NCI-H2227 (cell line): ENCODE measurements around the gene LCE3D.
"Not testable (repeated sequence)": the region's sequence is repeated elsewhere in the genome, so short reads cannot be mapped to it uniquely, and the experiment has no call there.

ENCODE experiments used
- DNase-seq: peaks from one replicate; lab custom pipeline; 2025; ENCODE audit not compliant: unreplicated experiment; lab: John Stamatoyannopoulos, UW

LCE3D gene, protein sequence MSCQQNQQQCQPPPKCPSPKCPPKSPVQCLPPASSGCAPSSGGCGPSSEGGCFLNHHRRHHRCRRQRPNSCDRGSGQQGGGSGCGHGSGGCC

DNA sequence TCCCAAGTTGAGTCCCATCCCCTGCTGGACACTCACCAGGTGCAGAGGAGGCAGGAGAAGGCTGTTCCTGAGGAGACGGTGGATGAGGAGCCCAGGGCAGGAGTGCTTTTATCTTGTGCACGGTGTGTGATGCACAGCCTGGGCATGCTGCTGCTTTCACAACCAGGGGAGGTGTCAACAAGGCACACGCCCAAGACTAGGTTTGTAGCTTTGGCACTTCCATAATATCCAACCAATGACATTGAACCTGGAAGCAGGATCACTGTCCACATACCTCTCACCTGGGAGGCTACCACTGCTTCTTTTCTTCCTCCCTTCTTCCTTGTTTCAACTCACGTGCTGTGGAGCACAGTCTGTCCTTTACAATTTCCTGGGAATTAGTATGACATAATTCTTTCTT lies at the start of gene LCE3D:
LCE3D (minus strand) TSS at position 84 of the 400 bp plus-strand sequence. CDS start 580 bp downstream, outside the sequence.
- no peak for DNase-seq

DNA sequence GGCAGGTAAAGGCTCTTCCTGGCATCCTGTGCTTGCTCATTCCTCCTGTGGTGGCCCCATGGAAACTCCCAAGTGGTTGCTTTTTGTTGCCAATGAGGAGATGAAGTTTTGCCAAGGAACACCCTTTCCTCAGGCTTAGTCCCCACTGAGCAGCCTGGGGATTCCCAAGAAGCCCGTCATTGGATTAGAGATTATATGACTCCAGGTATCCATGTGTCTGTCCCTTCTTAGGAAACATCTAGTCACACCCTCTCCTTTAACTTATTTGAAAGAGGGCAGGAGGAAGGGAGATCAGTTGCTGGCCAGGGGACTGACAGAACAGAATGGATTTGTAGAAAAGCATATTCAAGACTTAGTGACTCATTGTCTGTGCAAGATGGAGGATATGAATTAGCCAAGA lies 46.4 kb upstream of the LCE3D start:
- no peak for DNase-seq

DNA sequence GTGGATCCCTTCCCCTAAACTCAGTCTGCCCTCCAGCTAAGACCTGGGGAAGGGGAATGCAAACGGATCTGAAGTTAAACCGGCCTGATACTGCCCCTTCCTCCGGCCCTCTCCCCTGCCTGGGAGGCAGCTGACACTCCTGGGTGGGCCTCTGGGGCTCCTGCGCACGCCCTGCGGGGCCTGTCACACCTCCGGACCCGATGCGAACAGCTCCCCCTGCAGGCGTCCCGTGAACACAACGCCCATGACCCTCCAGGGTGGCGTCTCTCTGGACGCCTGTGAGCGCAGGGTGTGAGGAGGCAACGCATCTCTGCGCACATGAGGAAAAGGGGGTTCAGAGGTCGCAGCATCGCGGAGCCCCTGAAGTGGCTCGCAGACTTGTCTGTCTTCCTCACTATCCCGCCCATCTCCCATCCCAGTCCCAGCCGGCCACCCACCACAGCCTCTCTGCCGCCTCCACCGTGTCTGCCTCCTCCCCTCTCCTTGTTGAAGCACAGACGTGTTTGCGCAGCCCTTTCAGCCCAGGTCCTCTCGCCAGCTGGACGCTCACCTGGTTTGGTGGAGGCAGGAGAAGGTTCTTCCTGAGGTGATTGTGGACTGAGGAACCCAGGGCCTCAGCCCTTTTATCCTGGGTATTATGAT lies 43.0 kb upstream of the LCE3D start:
- DNase-seq = no peak

DNA sequence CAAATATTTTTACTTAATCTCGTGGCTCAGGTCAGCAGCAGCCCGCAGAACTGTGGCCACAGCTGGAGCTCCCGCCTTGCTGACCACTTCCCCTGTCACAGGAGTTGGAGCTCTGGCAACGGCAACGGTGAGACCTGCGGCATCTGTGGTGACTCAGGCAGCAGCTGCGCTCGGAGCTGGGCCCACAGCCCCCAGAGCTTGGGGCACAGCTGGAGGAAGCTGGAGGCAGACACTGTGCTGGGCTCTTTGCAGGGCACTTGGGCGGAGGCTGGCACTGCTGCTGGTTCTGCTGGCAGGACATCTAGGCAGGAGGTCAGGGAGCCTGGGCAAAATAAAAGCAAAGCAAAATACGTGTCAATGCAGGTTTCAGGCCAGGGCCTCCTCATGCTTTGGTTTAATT lies 42.5 kb upstream of the LCE3D start, which contains the start of gene LCE3A:
LCE3A (minus strand) TSS at position 301 of the 400 bp plus-strand sequence; CDS start at position 301, 0 bp downstream.
- no peak for DNase-seq

DNA sequence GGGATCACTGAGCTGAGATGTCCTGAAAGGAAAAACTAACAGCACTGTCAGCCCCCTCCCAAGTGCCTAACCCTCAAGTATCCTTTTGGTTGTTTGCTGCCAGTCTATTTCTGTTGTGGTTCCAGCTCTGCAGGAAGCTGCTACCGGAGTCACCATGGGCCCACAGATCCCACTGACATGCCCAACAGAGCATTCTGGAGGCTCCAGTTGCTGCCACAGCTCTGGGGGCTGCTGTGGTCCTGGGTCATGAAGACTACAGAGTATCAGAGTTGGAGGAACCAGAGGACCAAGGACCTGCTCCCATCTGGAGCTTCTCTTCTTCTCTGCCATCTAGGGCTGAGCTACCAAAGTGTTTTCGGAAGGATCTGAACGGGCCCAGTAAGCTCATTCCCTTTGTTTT lies 41.7 kb upstream of the LCE3D start:
- DNase-seq = no peak

DNA sequence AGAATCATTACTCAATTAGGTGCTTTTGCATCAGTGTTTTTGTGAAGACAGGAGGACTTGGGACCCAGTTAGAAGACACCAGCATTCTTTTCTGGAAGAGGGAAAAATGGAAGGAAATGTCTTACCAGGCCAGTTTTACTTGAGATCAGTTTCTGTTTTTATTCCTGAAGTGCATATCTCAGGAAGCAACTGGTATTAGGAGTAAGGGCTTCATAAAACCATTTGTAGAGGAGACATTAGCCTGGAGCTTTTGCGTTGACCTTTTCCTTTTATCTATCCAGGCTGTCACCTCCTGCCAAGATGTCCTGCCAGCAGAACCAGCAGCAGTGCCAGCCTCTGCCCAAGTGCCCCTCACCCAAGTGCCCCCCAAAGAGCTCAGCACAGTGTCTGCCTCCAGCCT lies 33.2 kb upstream of the LCE3D start, which contains the start of gene LCE3B:
LCE3B (plus strand) TSS at position 301 of the 400 bp plus-strand sequence; CDS start at position 301, 0 bp downstream.
- no peak for DNase-seq

DNA sequence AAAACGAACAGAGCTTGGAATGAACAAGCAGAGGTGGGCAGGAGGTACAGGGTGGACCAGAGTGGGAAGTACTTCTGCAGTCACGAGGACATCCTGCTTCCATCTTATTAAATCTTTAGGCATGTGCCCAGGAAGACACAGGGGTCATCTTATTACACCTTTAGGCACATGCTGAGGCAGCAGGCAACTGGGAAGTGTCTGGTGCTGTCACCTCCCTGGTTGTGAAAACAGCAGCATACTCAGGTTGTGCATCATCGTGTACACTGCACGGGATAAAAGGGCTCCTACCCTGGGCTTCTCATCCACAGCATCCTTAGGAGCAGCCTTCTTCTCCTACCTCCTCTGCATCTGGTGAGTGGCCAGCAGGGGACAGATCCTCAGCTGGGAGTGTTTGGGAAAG lies 19.6 kb upstream of the LCE3D start, which contains the start of gene LCE3C:
LCE3C (plus strand) TSS at position 301 of the 400 bp plus-strand sequence. CDS start 498 bp downstream, outside the sequence.
- DNase-seq = no peak

DNA sequence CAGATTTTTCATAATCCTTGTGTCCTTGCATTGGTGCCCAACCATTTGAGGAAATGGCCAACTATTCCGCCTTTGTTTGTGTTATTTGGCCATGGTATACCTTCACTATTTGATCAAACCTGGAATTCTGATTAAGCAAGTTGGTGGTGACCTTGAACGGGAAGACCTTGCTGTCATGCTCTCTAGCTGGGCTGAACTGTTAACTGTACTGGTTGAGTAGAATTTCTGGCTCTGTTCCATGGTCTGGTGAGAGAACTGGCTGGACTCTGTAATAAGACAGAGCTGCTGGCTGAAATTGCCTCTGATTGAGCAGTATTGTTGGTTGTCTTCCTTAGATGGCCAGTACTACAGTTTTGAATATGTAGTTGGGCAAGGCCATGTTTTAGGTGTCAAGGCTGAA lies 16.7 kb upstream of the LCE3D start:
- DNase-seq = no peak

DNA sequence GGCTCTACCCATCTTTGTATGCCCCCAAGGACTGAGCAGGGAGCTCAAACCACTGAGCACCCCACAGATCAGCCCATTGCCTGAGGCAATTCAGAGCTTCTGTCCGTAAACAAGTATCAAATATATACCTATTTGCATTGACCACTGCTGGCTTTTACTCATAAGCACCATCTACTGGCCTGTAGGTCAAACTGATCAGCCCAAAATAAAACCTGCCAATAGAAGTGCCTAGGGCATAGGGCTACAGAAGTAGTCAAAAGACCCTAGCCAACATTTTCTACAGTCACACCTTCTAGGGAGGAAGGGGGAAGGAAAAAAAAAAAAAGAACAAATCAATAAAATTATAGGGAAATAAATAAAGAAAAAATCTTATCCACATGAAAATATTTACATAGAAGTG lies 5.3 kb upstream of the LCE3D start:
- no peak for DNase-seq

DNA sequence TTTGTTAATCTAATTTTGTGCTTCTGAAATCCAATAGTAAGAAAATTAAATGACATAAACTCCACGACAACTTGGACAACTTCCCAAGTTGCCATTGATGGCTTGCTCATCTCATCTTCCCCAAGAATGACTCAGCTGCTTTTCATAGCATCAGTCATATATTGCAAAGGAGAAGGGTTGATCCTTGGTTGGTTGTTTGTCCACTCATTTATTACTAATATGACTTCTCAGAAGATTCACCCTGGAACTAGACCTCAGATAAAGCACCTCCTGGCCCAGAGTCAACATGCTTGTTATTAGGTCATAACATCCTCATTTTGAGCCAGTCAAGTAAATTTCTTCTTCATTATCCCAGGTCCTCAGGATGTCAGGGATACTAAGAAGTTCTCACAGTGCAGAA lies 2.3 kb upstream of the LCE3D start:
- DNase-seq = no peak

DNA sequence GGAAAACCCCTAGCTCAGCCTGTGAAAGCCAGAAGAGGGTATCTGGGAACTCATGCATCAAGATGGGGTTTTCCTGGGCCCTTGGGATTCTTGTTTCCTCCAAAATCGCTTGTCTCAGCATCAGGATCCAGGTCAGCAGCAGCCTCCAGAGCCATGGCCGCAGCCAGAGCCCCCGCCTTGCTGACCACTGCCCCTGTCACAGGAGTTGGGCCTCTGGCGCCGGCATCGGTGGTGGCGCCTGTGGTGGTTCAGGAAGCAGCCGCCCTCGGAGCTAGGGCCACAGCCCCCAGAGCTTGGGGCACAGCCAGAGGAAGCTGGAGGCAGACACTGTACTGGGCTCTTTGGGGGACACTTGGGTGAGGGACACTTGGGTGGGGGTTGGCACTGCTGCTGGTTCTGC lies 790 bp downstream of the LCE3D start:
- not testable (repeated sequence) for DNase-seq

DNA sequence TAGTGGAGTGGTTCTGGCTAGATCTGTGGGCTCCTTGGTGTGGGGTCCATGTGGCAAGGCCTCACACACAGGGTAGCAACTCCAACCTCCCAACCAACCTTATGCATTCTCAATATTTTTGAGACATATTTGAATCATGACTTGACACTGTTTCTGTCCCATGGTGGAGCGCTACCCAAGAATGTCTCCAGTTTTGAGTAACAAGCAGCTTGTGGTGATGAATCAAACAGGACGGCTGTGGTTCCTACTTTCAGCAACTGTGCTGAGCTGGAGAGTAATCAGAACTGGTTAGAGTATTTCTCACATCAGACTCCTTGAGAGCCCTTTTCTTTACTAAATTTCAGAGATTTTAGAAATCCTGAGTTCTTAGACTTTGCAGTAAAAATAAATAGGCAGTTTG lies 3.1 kb downstream of the LCE3D start:
- DNase-seq = no peak

DNA sequence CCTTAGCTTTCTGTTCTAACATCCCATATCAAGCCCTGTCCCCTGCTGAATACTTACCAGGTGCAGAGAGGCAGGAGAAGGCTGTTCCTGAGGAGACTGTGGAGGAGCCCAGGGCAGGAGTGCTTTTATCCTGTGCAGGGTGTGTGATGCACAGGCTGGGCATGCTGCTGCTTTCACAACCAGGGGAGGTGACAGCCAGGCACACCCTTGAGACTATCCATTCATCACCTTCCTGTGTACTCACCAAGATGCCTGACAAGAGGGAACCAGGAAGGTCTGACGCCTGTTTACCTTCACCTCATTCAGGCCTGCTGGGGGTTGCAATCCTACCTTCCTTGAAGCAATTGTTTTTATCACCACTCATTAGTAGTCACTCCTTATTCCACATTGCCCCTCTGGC lies 13.6 kb downstream of the LCE3D start, which contains the start of gene LCE3E:
LCE3E (minus strand) TSS at position 100 of the 400 bp plus-strand sequence. CDS start 572 bp downstream, outside the sequence.
- DNase-seq = no peak

DNA sequence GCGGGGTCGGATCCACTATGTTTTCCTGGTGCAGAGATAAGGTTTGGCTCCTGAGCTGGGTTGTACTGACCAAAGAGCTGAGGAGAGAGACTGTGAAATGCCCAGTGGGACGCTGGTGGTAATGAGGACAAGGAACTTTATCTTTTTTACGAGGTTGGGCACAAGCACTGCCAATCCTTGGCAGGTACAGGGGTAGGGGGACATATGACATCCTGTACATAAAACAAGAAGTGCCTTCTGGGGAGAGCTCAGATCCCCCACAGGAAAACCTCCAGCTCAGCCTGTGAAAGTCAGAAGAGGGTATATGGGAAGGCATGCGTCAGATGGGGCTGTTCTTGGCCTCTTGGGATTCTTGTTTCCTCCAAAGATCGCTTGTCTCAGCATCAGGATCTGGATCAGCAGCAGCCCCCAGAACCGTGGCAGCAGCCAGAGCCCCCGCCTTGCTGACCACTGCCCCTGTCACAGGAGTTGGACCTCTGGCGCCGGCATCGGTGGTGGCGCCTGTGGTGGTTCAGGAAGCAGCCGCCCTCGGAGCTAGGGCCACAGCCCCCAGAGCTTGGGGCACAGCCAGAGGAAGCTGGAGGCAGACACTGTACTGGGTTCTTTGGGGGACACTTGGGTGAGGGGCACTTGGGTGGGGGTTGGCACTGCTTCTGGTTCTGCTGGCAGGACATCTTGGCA lies 14.6 kb downstream of the LCE3D start:
- no peak for DNase-seq

DNA sequence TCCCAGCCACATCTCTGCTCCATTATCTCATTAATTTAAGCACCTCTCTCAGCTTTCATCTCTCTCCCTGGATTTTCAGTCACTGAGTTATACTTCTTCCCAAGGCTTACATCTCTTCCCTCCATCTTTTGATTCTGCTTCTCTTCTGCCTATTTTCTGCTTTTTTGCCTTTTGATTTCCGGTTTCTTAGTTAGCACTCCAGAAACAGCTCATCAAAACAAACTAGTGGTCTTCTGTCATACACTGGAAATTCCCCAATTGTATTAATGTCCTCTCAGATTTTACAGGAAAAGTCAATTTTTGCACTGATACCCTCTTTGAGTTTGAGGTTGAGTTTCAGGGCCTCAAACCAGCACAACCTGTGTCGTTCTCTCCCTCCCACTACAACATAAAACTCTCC lies 15.2 kb downstream of the LCE3D start:
- DNase-seq = no peak

DNA sequence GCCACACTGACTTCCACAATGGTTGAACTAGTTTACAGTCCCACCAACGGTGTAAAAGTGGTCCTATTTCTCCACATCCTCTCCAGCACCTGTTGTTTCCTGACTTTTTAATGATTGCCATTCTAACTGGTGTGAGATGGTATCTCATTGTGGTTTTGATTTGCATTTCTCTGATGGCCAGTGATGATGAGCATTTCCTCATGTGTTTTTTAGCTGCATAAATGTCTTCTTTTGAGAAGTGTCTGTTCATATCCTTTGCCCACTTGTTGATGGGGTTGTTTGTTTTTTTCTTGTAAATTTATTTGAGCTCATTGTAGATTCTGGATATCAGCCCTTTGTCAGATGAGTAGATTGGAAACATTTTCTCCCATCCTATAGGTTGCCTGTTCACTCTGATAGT lies 32.0 kb downstream of the LCE3D start:
- DNase-seq = not testable (repeated sequence)

DNA sequence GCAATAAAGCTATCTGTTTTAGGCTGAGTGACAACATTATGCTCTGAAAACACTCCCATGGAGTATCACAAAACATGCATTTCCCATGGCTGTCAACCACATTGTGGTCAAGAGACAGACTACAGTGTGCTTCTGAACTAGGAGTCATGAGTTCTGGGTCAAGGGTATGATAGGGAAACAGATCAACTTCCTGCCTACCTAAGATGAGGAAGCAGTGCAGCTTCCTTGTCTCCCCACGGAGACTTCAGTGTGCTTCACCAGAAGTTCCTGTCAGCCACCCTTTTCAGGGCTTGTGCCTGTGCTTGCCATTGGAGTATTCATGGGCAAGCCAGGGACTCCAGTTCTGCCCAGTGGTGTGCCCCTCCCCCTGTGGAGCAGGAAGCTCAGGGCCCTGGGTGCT lies 33.6 kb downstream of the LCE3D start:
- DNase-seq = no peak

DNA sequence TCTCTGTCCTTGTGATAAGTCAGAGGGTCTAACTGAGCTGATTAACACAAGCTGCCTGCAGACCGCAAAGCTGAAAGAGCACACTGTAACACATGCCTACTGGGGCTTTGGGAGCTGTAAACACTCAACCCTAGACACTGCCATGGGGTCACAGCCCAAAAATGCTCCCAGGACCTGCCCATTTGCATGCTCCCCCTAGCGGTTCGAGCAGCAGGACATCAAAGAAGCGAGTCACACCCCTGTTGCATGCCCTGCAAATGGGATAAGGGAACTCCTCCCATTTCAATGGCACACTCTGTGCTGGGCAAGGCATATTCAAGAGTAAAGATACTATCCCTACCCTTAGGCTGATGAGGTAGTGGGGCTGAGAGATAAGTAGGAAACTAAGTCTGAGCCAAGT lies 36.5 kb downstream of the LCE3D start:
- DNase-seq = no peak

DNA sequence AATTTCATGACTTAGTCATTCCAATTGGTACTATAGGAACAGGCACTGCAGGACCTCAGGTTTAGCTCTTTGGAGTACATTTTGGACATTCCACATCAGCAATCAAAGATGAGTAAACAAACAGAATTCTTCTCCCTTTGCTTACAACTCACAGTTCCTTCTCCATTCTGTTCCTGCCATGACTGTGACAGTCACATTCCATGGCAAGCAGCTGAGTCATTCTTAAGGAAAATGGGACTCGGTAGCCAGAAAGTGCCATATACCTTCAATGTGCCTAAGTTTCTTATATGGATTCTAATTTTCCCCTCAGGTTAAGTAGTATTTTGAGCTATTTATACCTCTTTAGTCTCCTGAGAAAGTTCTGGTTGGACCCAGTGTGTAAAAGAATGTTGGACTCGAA lies 40.4 kb downstream of the LCE3D start:
- no peak for DNase-seq

DNA sequence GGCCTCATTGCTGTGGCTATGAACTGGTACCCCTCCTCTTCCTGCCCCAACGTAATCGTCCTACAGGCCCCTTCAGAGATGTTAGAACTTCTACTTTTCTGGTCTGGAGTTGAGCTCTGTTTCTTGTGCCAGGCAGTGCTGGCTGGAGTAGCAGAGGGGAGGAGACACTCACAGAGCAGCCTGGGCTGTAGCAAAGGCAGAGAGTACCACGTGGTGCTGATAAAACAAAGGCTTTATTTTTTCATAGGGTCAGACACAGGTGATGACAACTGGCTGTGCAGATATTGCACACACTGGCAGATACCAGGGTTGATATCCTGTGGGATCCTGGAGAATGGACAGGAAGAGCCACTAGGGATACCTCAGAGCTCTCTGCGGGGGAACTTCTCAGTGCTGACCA lies 42.8 kb downstream of the LCE3D start:
- no peak for DNase-seq

DNA sequence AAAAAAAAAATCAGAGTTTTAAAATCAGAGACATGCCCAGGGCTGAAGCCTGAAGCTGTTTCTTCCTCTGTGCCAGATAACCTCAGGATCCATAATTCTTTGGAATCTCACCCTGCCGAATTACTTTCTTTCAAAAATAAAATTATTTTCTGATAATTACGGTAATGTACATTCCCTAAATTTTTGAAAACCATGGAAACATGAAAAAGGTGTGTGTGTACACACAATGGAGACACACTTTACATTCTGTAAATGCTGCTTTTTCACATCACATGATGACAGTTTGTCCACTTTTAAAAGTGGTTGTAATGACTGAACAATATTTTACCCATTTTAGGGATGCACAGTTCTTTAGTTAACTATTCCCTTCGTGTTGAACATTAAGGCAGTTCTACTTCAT lies 44.5 kb downstream of the LCE3D start:
- no peak for DNase-seq

DNA sequence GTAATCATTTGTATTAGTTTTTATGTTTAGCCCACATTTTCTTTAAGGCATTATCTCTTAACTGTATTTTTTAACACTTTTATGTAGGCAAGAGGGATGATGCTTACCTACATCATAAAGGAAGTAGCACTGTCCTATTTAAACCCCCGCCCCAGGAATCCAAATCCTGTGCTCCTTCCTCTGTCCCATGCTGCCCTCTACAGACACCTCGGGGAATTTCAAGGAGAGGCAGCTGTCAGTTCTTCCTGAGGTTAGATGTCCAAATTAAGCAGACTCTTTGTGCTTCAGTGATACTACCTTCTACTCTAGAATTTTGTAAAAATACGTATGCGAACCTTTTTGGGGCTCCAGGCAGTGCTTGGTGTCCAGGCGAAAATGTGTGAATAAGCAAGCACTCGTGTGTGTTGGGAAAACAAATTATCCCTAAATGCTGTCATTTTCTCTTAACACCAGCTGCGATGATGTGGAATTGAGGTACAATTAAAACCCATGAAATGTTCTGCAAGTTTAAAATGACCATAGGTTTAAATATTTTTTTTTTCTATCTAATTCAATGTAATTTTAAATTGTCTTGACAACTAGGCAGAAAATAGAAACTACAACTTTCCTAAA lies 46.9 kb downstream of the LCE3D start:
- DNase-seq = no peak
